HepG2 (cell line): ENCODE results near the gene PROKR1. TPM values are rescaled to one million over a fixed set of nuclear protein-coding genes. Genes with fewer than 3 reads are reported as not detected.

Experiments used
- CEBPG ChIP-seq: IDR thresholded peaks from 2 replicates; pipeline ENCODE4 v1.6.1; 2016
- CHCHD3 ChIP-seq: sonication (generic); formaldehyde crosslinking; IDR thresholded peaks from 2 replicates; pipeline ENCODE4 v1.8.0; 2022; ENCODE audit warnings: mild to moderate bottlenecking, missing genetic modification reagents, moderate library complexity
- FOXA1 ChIP-seq, 2 experiments: fragments of 450-650 bp in 1 of 2; sonication (generic) in 1 of 2; formaldehyde crosslinking in 1 of 2; IDR thresholded peaks; 2 replicates each; pipeline versions ENCODE4 v1.4.0 to v1.6.1; 2016 to 2020; ENCODE audit warnings: missing genetic modification reagents in 1 of 2
- FOXA3 ChIP-seq: IDR thresholded peaks from 2 replicates; pipeline ENCODE4 v1.6.1; 2016; ENCODE audit warnings: missing genetic modification reagents, missing compliant biosample characterization
- FOXM1 ChIP-seq: sonication (generic); formaldehyde crosslinking; IDR thresholded peaks from 2 replicates; pipeline ENCODE4 v1.5.0; 2020; ENCODE audit warnings: missing genetic modification reagents
- GABPB1 ChIP-seq: IDR thresholded peaks from 2 replicates; pipeline ENCODE4 v1.6.1; 2016; ENCODE audit warnings: mild to moderate bottlenecking, missing genetic modification reagents, moderate library complexity, missing compliant biosample characterization
- KMT2A ChIP-seq: sonication (generic); formaldehyde crosslinking; IDR thresholded peaks from 2 replicates; pipeline ENCODE4 v1.4.0; 2020; ENCODE audit warnings: missing genetic modification reagents
- NR2F1 ChIP-seq, 2 experiments: fragments of 450-650 bp in 1 of 2; formaldehyde crosslinking in 1 of 2; IDR thresholded peaks; 2 replicates each; pipeline versions ENCODE4 v1.5.0 to v1.6.1; 2016 to 2020; ENCODE audit warnings: mild to moderate bottlenecking in 1 of 2, missing compliant biosample characterization in 1 of 2, missing genetic modification reagents in 1 of 2, moderate library complexity in 1 of 2
- NR2F6 ChIP-seq, 2 experiments: IDR thresholded peaks; 2 replicates each; pipeline ENCODE4 v1.6.1; 2016; ENCODE audit warnings: antibody characterized with exemption in 1 of 2, mild to moderate bottlenecking in 1 of 2
- STAG1 ChIP-seq: sonication (generic); formaldehyde crosslinking; IDR thresholded peaks from 2 replicates; pipeline ENCODE4 v1.4.0; 2020; ENCODE audit warnings: missing genetic modification reagents
- TGIF2 ChIP-seq: IDR thresholded peaks from 2 replicates; pipeline ENCODE4 v1.6.1; 2016; ENCODE audit warnings: control low read depth, missing compliant biosample characterization
- YEATS4 ChIP-seq: sonication (generic); formaldehyde crosslinking; IDR thresholded peaks from 2 replicates; pipeline ENCODE4 v1.4.0; 2020; ENCODE audit warnings: missing genetic modification reagents, borderline replicate concordance
- ZNF354B ChIP-seq: sonication (generic); formaldehyde crosslinking; IDR thresholded peaks from 2 replicates; pipeline ENCODE4 v1.8.0; 2022; ENCODE audit warnings: mild to moderate bottlenecking, missing genetic modification reagents
- polyA plus RNA-seq, 8 experiments: library from polyadenylated mRNA; depleted of rRNA in 3 of 8; stranded (reverse) in 7 of 8; unstranded in 1 of 8; fragments of >200 nt; fragmentation: Illumina TruSeq in 4 of 8; extraction: Trizol in 4 of 8; gene quantifications; 2 replicates each; pipeline versions ENCODE4 v1.2.1 to v1.2.3, GENCODE V29; 2011 to 2016; ENCODE audit warnings: low read depth in 4 of 8, missing spikeins in 1 of 8, mixed read lengths in 1 of 8; ENCODE audit not compliant: insufficient read depth in 1 of 8
- total RNA-seq, 5 experiments: library from RNA; depleted of rRNA; stranded (reverse); fragments of >200 nt; fragmentation: Illumina TruSeq; extraction: Trizol; gene quantifications; 2 replicates each; pipeline ENCODE4 v1.2.3, GENCODE V29; 2016; ENCODE audit warnings: low read depth in 1 of 5
- TF ChIP-seq, protein P1 (sequence below): sonication (generic); formaldehyde crosslinking; IDR thresholded peaks from 2 replicates; pipeline ENCODE4 v1.9.0; 2022; ENCODE audit warnings: missing genetic modification reagents, mild to moderate bottlenecking, borderline replicate concordance
- TF ChIP-seq, protein P2 (sequence below): IDR thresholded peaks from 2 replicates; pipeline ENCODE4 v1.6.1; 2012; ENCODE audit warnings: low read depth, low read length, improper control_type of control experiment
- TF ChIP-seq, protein P3 (sequence below): sonication (generic); formaldehyde crosslinking; conservative IDR thresholded peaks from 2 replicates; pipeline ENCODE4 v1.4.0; 2020; ENCODE audit warnings: mild to moderate bottlenecking, missing genetic modification reagents, moderate library complexity
- TF ChIP-seq, protein P4 (sequence below), 2 experiments: fragments of 450-650 bp in 1 of 2; sonication (generic) in 1 of 2; formaldehyde crosslinking; IDR thresholded peaks; 2 replicates each; pipeline versions ENCODE4 v1.5.0 to v1.8.0; 2020 to 2022; ENCODE audit warnings: mild to moderate bottlenecking in 1 of 2, missing genetic modification reagents in 1 of 2
- TF ChIP-seq, protein P5 (sequence below): IDR thresholded peaks from 2 replicates; pipeline ENCODE4 v1.6.1; 2016; ENCODE audit warnings: missing compliant biosample characterization, missing genetic modification reagents, borderline replicate concordance
- TF ChIP-seq, protein P6 (sequence below): sonication (generic); formaldehyde crosslinking; IDR thresholded peaks from 2 replicates; pipeline ENCODE4 v1.8.0; 2022; ENCODE audit warnings: missing genetic modification reagents, low read depth, mild to moderate bottlenecking, borderline replicate concordance

The PROKR1 gene
- total and polyA plus RNA-seq, 2 of the 13 experiments (the other 11 are each of a cell fraction or from before 2014, with no cell fraction given): not detected

DNA sequence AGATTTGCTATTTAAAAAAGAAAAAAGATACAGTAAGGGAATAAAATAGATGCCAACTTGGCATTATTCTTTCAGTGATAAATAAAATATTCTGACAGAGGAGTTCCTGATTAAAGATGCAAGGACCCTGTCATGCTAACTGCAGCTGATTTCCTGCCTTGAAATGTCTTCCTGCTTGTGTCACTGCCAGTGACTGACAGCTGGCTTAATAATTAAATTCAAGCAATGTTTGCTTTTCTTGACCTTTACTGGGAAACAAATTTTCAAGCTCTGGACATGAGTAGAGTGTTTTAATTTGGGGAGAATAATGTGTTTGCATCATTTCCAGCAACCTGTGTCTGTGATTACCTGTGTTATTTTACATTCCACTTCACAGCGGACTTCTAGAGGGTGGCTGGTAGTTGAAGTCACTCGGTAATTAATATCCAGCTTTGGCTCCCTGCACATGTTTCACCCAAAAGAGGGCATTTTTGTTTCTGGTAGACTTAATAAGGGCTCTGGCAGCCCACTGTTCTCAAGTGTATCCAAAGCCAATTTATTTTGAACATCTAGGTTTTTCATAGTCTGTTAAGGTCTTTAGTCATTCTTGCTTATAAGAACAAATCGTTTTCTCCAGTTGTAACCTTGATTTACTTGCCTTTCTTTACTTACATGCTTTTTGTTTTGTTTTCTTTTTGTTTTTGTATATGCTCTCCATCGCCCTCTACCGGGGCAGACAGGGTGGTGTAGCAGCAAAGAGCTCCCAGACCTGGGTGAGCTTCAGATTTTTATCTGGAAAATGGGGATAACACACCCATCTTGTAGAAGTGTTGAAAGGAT lies 48.5 kb upstream of the PROKR1 start (continued):
- TF ChIP-seq CEBPG (CRISPR knock-in tag) (peak; percentile 45; the same call in 1 of the 2 replicates), KMT2A (CRISPR knock-in tag) (no peak), ZNF354B (CRISPR knock-in tag) (no peak), NR2F6 (IDR thresholded peaks at IDR 0.05) (peak; percentile 94), NR2F6 (CRISPR knock-in tag; IDR thresholded peaks at IDR 0.05) (peak; percentile 91), GABPB1 (CRISPR knock-in tag) (no peak), FOXA1 (IDR thresholded peaks at IDR 0.05) (no peak), FOXA1 (CRISPR knock-in tag; IDR thresholded peaks at IDR 0.05) (peak; percentile 43; the same call in 1 of the 2 replicates), NR2F1 (CRISPR knock-in tag; IDR thresholded peaks at IDR 0.05) (peak; percentile 69 to 92), FOXA3 (CRISPR knock-in tag) (peak; percentile 76), TGIF2 (CRISPR knock-in tag) (peak; percentile 46; the same call in 1 of the 2 replicates), YEATS4 (CRISPR knock-in tag) (0 out of 2 replicates have a peak, but pooled peaks have one; percentile 17), FOXM1 (CRISPR knock-in tag) (no peak), STAG1 (peak; percentile 49), CHCHD3 (no peak)
- TF ChIP-seq, protein P1, sequence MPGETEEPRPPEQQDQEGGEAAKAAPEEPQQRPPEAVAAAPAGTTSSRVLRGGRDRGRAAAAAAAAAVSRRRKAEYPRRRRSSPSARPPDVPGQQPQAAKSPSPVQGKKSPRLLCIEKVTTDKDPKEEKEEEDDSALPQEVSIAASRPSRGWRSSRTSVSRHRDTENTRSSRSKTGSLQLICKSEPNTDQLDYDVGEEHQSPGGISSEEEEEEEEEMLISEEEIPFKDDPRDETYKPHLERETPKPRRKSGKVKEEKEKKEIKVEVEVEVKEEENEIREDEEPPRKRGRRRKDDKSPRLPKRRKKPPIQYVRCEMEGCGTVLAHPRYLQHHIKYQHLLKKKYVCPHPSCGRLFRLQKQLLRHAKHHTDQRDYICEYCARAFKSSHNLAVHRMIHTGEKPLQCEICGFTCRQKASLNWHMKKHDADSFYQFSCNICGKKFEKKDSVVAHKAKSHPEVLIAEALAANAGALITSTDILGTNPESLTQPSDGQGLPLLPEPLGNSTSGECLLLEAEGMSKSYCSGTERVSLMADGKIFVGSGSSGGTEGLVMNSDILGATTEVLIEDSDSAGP (CRISPR knock-in tag): no peak
- TF ChIP-seq, protein P2, sequence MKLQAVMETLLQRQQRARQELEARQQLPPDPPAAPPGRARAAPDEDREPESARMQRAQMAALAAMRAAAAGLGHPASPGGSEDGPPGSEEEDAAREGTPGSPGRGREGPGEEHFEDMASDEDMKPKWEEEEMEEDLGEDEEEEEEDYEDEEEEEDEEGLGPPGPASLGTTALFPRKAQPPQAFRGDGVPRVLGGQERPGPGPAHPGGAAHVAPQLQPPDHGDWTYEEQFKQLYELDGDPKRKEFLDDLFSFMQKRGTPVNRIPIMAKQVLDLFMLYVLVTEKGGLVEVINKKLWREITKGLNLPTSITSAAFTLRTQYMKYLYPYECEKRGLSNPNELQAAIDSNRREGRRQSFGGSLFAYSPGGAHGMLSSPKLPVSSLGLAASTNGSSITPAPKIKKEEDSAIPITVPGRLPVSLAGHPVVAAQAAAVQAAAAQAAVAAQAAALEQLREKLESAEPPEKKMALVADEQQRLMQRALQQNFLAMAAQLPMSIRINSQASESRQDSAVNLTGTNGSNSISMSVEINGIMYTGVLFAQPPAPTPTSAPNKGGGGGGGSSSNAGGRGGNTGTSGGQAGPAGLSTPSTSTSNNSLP: peak; percentile 86
- TF ChIP-seq, protein P3, sequence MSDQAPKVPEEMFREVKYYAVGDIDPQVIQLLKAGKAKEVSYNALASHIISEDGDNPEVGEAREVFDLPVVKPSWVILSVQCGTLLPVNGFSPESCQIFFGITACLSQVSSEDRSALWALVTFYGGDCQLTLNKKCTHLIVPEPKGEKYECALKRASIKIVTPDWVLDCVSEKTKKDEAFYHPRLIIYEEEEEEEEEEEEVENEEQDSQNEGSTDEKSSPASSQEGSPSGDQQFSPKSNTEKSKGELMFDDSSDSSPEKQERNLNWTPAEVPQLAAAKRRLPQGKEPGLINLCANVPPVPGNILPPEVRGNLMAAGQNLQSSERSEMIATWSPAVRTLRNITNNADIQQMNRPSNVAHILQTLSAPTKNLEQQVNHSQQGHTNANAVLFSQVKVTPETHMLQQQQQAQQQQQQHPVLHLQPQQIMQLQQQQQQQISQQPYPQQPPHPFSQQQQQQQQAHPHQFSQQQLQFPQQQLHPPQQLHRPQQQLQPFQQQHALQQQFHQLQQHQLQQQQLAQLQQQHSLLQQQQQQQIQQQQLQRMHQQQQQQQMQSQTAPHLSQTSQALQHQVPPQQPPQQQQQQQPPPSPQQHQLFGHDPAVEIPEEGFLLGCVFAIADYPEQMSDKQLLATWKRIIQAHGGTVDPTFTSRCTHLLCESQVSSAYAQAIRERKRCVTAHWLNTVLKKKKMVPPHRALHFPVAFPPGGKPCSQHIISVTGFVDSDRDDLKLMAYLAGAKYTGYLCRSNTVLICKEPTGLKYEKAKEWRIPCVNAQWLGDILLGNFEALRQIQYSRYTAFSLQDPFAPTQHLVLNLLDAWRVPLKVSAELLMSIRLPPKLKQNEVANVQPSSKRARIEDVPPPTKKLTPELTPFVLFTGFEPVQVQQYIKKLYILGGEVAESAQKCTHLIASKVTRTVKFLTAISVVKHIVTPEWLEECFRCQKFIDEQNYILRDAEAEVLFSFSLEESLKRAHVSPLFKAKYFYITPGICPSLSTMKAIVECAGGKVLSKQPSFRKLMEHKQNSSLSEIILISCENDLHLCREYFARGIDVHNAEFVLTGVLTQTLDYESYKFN (CRISPR knock-in tag): peak; percentile 54; the same call in 1 of the 2 replicates
- TF ChIP-seq, protein P4, sequence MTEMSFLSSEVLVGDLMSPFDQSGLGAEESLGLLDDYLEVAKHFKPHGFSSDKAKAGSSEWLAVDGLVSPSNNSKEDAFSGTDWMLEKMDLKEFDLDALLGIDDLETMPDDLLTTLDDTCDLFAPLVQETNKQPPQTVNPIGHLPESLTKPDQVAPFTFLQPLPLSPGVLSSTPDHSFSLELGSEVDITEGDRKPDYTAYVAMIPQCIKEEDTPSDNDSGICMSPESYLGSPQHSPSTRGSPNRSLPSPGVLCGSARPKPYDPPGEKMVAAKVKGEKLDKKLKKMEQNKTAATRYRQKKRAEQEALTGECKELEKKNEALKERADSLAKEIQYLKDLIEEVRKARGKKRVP (CRISPR knock-in tag; IDR thresholded peaks at IDR 0.05): peak in 1 of 2 experiments; percentile 67; a peak in 1 of 4 replicates
- TF ChIP-seq, protein P5, sequence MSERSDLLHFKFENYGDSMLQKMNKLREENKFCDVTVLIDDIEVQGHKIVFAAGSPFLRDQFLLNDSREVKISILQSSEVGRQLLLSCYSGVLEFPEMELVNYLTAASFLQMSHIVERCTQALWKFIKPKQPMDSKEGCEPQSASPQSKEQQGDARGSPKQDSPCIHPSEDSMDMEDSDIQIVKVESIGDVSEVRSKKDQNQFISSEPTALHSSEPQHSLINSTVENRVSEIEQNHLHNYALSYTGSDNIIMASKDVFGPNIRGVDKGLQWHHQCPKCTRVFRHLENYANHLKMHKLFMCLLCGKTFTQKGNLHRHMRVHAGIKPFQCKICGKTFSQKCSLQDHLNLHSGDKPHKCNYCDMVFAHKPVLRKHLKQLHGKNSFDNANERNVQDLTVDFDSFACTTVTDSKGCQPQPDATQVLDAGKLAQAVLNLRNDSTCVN (CRISPR knock-in tag): no peak
- TF ChIP-seq, protein P6, sequence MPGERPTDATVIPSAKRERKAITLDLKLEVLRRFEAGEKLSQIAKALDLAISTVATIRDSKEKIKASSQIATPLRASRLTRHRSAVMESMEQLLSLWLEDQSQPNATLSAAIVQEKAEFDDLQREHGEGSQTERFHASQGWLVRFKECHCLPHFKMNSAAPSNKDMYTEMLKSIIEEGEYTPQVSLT (CRISPR knock-in tag): no peak
